HepG2 (cell line): ENCODE data around the gene JKAMP. TPM values are rescaled to one million over a fixed set of nuclear protein-coding genes. Genes with fewer than 3 reads are reported as not detected.

Source experiments
- ATF1 ChIP-seq: IDR thresholded peaks from 2 replicates; pipeline ENCODE4 v1.6.1; 2016; ENCODE audit warnings: mild to moderate bottlenecking, control low read depth
- CHD4 ChIP-seq: fragments of 200-600 bp; sonication (generic); IDR thresholded peaks from 2 replicates; pipeline ENCODE4 v1.7.0; 2017; ENCODE audit warnings: mild to moderate bottlenecking, low read length, borderline replicate concordance
- ELF3 ChIP-seq: IDR thresholded peaks from 2 replicates; pipeline ENCODE4 v1.6.1; 2016; ENCODE audit warnings: missing genetic modification reagents, missing compliant biosample characterization
- HNRNPLL ChIP-seq: fragments of 200-400 bp; formaldehyde crosslinking; IDR thresholded peaks from 2 replicates; pipeline ENCODE4 v1.6.1; 2017; ENCODE audit warnings: mild to moderate bottlenecking, low read depth, low read length; ENCODE audit not compliant: poor library complexity, severe bottlenecking
- KDM2A ChIP-seq: sonication (generic); formaldehyde crosslinking; IDR thresholded peaks from 2 replicates; pipeline ENCODE4 v1.4.0; 2020; ENCODE audit warnings: low read depth, missing genetic modification reagents, borderline replicate concordance
- KLF6 ChIP-seq: IDR thresholded peaks from 2 replicates; pipeline ENCODE4 v1.8.0; 2016; ENCODE audit warnings: missing biosample characterization, missing genetic modification reagents
- KMT2B ChIP-seq: IDR thresholded peaks from 2 replicates; pipeline ENCODE4 v1.6.1; 2016; ENCODE audit warnings: missing genetic modification reagents, missing compliant biosample characterization
- MEIS1 ChIP-seq: sonication (generic); formaldehyde crosslinking; IDR thresholded peaks from 2 replicates; pipeline ENCODE4 v1.9.0; 2021; ENCODE audit warnings: mild to moderate bottlenecking, missing genetic modification reagents, moderate library complexity, borderline replicate concordance
- PTBP1 ChIP-seq: fragments of 200-400 bp; formaldehyde crosslinking; IDR thresholded peaks from 2 replicates; pipeline ENCODE4 v1.6.1; 2018; ENCODE audit warnings: low read length, low read depth; ENCODE audit not compliant: poor library complexity, severe bottlenecking
- RXRB ChIP-seq: IDR thresholded peaks from 2 replicates; pipeline ENCODE4 v1.6.1; 2016; ENCODE audit warnings: borderline replicate concordance, missing genetic modification reagents, missing compliant biosample characterization
- SMARCC2 ChIP-seq: fragments of 450-650 bp; IDR thresholded peaks from 2 replicates; pipeline ENCODE4 v1.6.1; 2017; ENCODE audit warnings: antibody characterized with exemption, mild to moderate bottlenecking
- SNAPC2 ChIP-seq: sonication (generic); formaldehyde crosslinking; IDR thresholded peaks from 2 replicates; pipeline ENCODE4 v1.8.1; 2022; ENCODE audit warnings: mild to moderate bottlenecking, missing genetic modification reagents
- ZC3H4 ChIP-seq: sonication (generic); formaldehyde crosslinking; IDR thresholded peaks from 2 replicates; pipeline ENCODE4 v1.4.0; 2020; ENCODE audit warnings: missing genetic modification reagents, borderline replicate concordance
- ZIK1 ChIP-seq: sonication (generic); formaldehyde crosslinking; IDR thresholded peaks from 2 replicates; pipeline ENCODE4 v1.5.0; 2020; ENCODE audit warnings: mild to moderate bottlenecking, low read depth, missing genetic modification reagents, borderline replicate concordance
- ZNF234 ChIP-seq: sonication (generic); formaldehyde crosslinking; conservative IDR thresholded peaks from 2 replicates; pipeline ENCODE4 v1.5.1; 2020; ENCODE audit warnings: mild to moderate bottlenecking, missing genetic modification reagents
- ZNF543 ChIP-seq: sonication (generic); formaldehyde crosslinking; IDR thresholded peaks from 2 replicates; pipeline ENCODE4 v1.4.0; 2020; ENCODE audit warnings: mild to moderate bottlenecking, missing genetic modification reagents
- ZNF652 ChIP-seq: IDR thresholded peaks from 2 replicates; pipeline ENCODE4 v1.6.1; 2016; ENCODE audit warnings: low read depth, borderline replicate concordance
- ZNF674 ChIP-seq: sonication (generic); formaldehyde crosslinking; IDR thresholded peaks from 2 replicates; pipeline ENCODE4 v1.5.0; 2020; ENCODE audit warnings: low read depth, mild to moderate bottlenecking, missing genetic modification reagents
- ZNF781 ChIP-seq: sonication (generic); formaldehyde crosslinking; IDR thresholded peaks from 2 replicates; pipeline ENCODE4 v1.5.1; 2020; ENCODE audit warnings: borderline replicate concordance, mild to moderate bottlenecking, missing genetic modification reagents; ENCODE audit errors: not compliant biosample characterization
- polyA plus RNA-seq, 8 experiments: library from polyadenylated mRNA; depleted of rRNA in 3 of 8; stranded (reverse) in 7 of 8; unstranded in 1 of 8; fragments of >200 nt; fragmentation: Illumina TruSeq in 4 of 8; extraction: Trizol in 4 of 8; gene quantifications; 2 replicates each; pipeline versions ENCODE4 v1.2.1 to v1.2.3, GENCODE V29; 2011 to 2016; ENCODE audit warnings: low read depth in 4 of 8, missing spikeins in 1 of 8, mixed read lengths in 1 of 8; ENCODE audit not compliant: insufficient read depth in 1 of 8
- total RNA-seq, 5 experiments: library from RNA; depleted of rRNA; stranded (reverse); fragments of >200 nt; fragmentation: Illumina TruSeq; extraction: Trizol; gene quantifications; 2 replicates each; pipeline ENCODE4 v1.2.3, GENCODE V29; 2016; ENCODE audit warnings: low read depth in 1 of 5
- TF ChIP-seq, protein P1 (sequence below): sonication (generic); formaldehyde crosslinking; IDR thresholded peaks from 2 replicates; pipeline ENCODE4 v1.4.0; 2020; ENCODE audit warnings: mild to moderate bottlenecking, missing genetic modification reagents
- TF ChIP-seq, protein P2 (sequence below): fragments of 450-650 bp; IDR thresholded peaks from 2 replicates; pipeline ENCODE4 v1.6.1; 2016
- TF ChIP-seq, protein P3 (sequence below): IDR thresholded peaks from 2 replicates; pipeline ENCODE4 v1.6.1; 2012; ENCODE audit warnings: low read length, improper control_type of control experiment
- TF ChIP-seq, protein P4 (sequence below): sonication (generic); formaldehyde crosslinking; IDR thresholded peaks from 2 replicates; pipeline ENCODE4 v1.4.0; 2020; ENCODE audit warnings: missing genetic modification reagents

Gene JKAMP
- total and polyA plus RNA-seq, 2 of the 13 experiments (the other 11 are each of a cell fraction or from before 2014, with no cell fraction given), result 56.4 to 135 TPM

DNA sequence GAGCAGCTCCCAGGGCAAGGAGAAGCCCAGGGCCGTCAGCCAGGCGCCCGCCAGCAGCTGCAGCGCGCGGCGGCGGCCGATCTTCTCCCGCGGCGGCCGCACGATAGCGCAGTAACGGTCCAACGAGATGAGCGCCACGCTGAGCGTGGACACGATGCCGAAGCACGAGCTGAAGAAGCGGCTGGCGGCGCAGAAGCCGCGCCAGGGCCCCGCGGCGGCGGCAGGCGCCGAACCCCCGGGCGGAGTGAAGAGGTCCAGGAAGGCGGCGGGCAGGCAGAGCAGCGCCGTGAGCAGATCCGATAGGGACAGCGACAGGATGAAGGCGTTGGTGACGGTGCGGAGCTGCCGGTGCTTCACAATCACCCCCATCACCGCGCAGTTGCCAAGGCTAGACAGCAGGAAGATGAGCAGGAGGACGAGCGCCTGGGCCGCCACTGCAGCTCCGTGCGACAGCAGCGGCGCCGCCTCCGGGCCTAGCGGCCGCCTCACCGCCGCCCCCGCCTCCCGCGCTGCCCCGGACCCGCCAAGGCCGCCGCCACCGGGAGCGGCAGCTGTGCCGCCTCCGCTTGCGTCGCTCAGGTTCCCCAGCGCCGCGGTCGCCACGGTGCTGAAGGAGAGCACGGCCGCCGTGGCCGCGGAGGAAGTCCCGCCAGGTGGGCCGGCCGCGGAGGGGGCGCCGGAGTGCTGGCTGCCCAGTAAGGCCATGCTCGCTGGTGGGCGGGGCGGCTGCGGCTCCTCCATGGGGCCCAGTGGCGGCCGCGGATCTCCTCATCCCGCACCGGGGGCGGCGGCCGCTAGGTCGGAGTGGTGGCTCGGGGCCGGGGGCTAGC, 19.6 kb upstream of the JKAMP start (continued):
- TF ChIP-seq, protein P1, sequence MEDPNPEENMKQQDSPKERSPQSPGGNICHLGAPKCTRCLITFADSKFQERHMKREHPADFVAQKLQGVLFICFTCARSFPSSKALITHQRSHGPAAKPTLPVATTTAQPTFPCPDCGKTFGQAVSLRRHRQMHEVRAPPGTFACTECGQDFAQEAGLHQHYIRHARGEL (CRISPR knock-in tag), result no peak
- peak; percentile 67 for TF ChIP-seq KDM2A (CRISPR knock-in tag)
- TF ChIP-seq ZNF781, result no peak
- TF ChIP-seq, protein P2, sequence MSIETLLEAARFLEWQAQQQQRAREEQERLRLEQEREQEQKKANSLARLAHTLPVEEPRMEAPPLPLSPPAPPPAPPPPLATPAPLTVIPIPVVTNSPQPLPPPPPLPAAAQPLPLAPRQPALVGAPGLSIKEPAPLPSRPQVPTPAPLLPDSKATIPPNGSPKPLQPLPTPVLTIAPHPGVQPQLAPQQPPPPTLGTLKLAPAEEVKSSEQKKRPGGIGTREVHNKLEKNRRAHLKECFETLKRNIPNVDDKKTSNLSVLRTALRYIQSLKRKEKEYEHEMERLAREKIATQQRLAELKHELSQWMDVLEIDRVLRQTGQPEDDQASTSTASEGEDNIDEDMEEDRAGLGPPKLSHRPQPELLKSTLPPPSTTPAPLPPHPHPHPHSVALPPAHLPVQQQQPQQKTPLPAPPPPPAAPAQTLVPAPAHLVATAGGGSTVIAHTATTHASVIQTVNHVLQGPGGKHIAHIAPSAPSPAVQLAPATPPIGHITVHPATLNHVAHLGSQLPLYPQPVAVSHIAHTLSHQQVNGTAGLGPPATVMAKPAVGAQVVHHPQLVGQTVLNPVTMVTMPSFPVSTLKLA, result no peak
- peak; percentile 85; the same call in 1 of the 2 replicates for TF ChIP-seq ZIK1 (CRISPR knock-in tag)
- no peak; the same call in 1 of the 2 replicates for TF ChIP-seq MEIS1 (CRISPR knock-in tag)
- TF ChIP-seq ZNF652 (CRISPR knock-in tag), result no peak
- TF ChIP-seq PTBP1, result no peak
- no peak; the same call in 1 of the 2 replicates for TF ChIP-seq ZNF543
- no peak for TF ChIP-seq ATF1 (CRISPR knock-in tag)
- TF ChIP-seq CHD4, result no peak
- no peak for TF ChIP-seq SMARCC2
- no peak for TF ChIP-seq ELF3 (CRISPR knock-in tag)
- TF ChIP-seq ZC3H4 (CRISPR knock-in tag), result no peak
- TF ChIP-seq, protein P3, sequence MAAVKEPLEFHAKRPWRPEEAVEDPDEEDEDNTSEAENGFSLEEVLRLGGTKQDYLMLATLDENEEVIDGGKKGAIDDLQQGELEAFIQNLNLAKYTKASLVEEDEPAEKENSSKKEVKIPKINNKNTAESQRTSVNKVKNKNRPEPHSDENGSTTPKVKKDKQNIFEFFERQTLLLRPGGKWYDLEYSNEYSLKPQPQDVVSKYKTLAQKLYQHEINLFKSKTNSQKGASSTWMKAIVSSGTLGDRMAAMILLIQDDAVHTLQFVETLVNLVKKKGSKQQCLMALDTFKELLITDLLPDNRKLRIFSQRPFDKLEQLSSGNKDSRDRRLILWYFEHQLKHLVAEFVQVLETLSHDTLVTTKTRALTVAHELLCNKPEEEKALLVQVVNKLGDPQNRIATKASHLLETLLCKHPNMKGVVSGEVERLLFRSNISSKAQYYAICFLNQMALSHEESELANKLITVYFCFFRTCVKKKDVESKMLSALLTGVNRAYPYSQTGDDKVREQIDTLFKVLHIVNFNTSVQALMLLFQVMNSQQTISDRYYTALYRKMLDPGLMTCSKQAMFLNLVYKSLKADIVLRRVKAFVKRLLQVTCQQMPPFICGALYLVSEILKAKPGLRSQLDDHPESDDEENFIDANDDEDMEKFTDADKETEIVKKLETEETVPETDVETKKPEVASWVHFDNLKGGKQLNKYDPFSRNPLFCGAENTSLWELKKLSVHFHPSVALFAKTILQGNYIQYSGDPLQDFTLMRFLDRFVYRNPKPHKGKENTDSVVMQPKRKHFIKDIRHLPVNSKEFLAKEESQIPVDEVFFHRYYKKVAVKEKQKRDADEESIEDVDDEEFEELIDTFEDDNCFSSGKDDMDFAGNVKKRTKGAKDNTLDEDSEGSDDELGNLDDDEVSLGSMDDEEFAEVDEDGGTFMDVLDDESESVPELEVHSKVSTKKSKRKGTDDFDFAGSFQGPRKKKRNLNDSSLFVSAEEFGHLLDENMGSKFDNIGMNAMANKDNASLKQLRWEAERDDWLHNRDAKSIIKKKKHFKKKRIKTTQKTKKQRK, result no peak
- no peak for TF ChIP-seq ZNF674
- TF ChIP-seq, protein P4, sequence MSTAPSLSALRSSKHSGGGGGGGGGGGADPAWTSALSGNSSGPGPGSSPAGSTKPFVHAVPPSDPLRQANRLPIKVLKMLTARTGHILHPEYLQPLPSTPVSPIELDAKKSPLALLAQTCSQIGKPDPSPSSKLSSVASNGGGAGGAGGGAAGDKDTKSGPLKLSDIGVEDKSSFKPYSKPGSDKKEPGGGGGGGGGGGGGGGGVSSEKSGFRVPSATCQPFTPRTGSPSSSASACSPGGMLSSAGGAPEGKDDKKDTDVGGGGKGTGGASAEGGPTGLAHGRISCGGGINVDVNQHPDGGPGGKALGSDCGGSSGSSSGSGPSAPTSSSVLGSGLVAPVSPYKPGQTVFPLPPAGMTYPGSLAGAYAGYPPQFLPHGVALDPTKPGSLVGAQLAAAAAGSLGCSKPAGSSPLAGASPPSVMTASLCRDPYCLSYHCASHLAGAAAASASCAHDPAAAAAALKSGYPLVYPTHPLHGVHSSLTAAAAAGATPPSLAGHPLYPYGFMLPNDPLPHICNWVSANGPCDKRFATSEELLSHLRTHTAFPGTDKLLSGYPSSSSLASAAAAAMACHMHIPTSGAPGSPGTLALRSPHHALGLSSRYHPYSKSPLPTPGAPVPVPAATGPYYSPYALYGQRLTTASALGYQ (CRISPR knock-in tag), result no peak
- no peak for TF ChIP-seq SNAPC2 (CRISPR knock-in tag)
- peak; percentile 59 for TF ChIP-seq HNRNPLL
- TF ChIP-seq KMT2B, result no peak; the same call in 1 of the 2 replicates
- no peak for TF ChIP-seq RXRB (CRISPR knock-in tag)
- no peak for TF ChIP-seq KLF6 (CRISPR knock-in tag)
- TF ChIP-seq ZNF234 (CRISPR knock-in tag), result no peak
